Coronary artery (tissue), 2 donors: ENCODE measurements around the gene SLC23A2.
"Not testable (repeated sequence)": the region's sequence is repeated elsewhere in the genome, so short reads cannot be mapped to it uniquely, and the experiment has no call there.

Experiments
- DNase-seq: peaks from one replicate; pipeline ENCODE4 v3.0.0-alpha.2; 2017; ENCODE audit warnings: low spot score
- H3K27ac ChIP-seq, 2 donors: fragments of 200-600 bp; sonication (generic); one replicate each; pipeline ENCODE4 v1.5.1; 2016 to 2019
- H3K4me3 ChIP-seq: fragments of 200-600 bp; sonication (generic); 2 replicates; pipeline ENCODE4 v1.5.1; 2016; ENCODE audit warnings: mild to moderate bottlenecking, moderate library complexity
- TF ChIP-seq, protein P1 (sequence below): fragments of 200-600 bp; sonication (generic); IDR thresholded peaks from one replicate; pipeline ENCODE4 v1.5.1; 2019; ENCODE audit warnings: antibody characterized with exemption

SLC23A2 gene

DNA sequence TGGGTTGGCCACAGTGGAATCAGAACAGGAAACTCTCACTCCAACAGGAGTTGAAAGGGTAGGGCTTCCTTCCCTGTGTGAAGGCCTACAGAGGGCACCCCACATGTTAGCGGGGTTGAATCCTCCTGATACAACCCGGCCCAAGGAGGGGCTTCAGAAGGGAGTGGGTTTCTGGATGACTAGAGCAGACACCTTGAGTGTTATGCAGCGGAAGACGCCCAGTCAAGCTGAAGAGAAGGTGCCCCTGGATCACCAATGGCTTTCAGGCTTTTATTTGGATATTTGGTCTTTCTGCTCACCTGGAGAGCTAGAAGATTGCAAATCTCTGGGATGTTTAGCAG lies 146.8 kb downstream of the SLC23A2 start:
- Histone ChIP-seq H3K4me3 (no peak overlapping the region), H3K27ac (no peak overlapping the region)
- no peak for DNase-seq
- TF ChIP-seq, protein P1, sequence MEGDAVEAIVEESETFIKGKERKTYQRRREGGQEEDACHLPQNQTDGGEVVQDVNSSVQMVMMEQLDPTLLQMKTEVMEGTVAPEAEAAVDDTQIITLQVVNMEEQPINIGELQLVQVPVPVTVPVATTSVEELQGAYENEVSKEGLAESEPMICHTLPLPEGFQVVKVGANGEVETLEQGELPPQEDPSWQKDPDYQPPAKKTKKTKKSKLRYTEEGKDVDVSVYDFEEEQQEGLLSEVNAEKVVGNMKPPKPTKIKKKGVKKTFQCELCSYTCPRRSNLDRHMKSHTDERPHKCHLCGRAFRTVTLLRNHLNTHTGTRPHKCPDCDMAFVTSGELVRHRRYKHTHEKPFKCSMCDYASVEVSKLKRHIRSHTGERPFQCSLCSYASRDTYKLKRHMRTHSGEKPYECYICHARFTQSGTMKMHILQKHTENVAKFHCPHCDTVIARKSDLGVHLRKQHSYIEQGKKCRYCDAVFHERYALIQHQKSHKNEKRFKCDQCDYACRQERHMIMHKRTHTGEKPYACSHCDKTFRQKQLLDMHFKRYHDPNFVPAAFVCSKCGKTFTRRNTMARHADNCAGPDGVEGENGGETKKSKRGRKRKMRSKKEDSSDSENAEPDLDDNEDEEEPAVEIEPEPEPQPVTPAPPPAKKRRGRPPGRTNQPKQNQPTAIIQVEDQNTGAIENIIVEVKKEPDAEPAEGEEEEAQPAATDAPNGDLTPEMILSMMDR: no peak

- H3K27ac ChIP-seq: no peak overlapping the region
- DNase-seq: no peak
Observed at GRCh38 chr20:4853757-4854560, 147.4 kb downstream of the SLC23A2 start.

GRCh38 chr20:4853004-4853403 lies 148.3 kb downstream of the SLC23A2 start:
- DNase-seq: no peak
- Histone ChIP-seq H3K4me3 (no peak overlapping the region), H3K27ac (no peak overlapping the region)
- TF ChIP-seq, protein P1: no peak

More at GRCh38 chr20:4853757-4854560, 147.4 kb downstream of the SLC23A2 start:
- TF ChIP-seq, protein P1: no peak
- no peak overlapping the region for H3K4me3 ChIP-seq

GRCh38 chr20:4850960-4851359 lies 150.3 kb downstream of the SLC23A2 start:
- no peak overlapping the region for H3K4me3 ChIP-seq
- no peak overlapping the region for H3K27ac ChIP-seq
- DNase-seq: no peak
- TF ChIP-seq, protein P1: no peak

DNA sequence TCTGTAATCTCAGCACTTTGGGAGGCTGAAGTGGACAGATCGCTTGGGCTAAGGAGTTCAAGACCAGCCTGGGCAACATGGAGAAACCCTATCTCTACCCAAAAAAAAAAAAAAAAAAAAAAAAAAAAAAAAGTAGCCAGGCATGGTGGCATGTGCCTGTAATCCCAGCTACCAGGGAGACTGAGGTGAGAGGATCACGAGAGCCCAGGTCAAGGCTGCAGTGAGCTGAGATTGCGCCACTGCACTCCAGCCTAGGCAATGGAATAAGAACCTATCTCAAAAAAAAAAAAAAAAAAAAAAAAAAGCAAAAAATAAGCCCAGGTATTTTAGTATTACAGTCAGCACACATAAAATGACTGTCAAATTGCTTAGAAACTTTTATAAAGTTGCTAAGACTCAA lies 152.5 kb downstream of the SLC23A2 start:
- not testable (repeated sequence) for DNase-seq, H3K27ac ChIP-seq, H3K4me3 ChIP-seq

DNA sequence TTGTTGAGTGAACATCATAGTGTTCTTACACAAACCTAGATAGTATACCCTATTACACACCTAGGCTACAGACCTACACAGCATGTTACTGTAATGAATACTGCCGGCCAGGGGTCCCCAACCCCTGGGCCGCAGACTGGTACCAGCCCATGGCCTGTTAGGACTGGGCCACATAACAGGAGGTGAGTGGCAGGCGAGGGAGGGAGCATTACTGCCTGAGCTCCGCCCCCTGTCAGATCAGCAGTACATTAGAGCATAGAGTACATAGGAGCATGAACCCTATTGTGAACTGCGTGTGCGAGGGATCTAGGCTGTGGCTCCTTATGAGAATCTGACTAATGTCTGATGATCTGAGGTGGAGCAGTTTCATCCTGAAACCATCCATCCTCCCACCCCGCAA lies 153.3 kb downstream of the SLC23A2 start:
- no peak for DNase-seq
- no peak overlapping the region for H3K4me3 ChIP-seq
- no peak overlapping the region for H3K27ac ChIP-seq
- TF ChIP-seq, protein P1: no peak

DNA sequence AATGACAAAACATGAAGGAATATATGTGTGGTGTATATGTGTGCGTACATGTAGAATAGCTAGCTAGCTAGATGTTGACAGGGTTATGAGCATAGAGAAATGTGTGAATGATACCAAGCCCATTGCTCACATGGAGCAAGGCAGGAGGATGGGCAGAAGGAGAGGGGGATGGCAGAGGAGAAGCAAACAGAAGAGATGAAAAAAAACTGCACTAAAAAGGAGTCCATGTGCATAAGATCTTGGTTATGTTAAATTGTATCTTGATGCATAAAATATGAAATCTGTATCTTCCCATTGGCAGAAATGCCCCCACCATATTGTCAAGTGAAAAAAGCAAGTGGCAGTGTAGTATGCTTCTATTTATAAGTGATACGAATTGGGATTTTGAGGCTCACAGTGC lies 154.5 kb downstream of the SLC23A2 start:
- TF ChIP-seq, protein P1: no peak
- Histone ChIP-seq H3K4me3 (no peak overlapping the region), H3K27ac (no peak overlapping the region)
- no peak for DNase-seq
